ENCODE data around the gene DST. TPM values are rescaled to one million over a fixed set of nuclear protein-coding genes. Genes with fewer than 3 reads are reported as not detected.

The DST gene
- total RNA-seq, 1 experiment from 2014 or later, result 91.9 TPM

DNA sequence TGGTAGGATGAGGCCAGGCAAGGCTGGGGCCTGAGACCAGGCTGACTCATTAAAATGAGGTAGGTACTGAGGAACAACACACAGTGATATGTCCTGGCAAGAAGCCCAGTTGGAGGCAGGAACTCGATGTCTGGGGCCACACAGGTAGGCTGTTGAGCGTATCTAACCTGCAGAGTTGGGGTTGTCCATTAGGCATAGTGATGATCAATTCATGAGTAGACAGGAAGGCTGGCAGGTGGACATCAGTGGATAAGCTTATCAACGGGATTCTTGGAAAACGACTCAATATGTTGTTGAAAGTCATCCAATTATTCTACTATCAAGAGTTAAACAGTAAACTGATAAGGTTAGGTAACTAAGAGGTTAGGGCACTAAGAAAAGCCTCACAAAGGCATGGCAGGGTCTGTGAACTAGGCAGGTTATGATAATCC, 202.1 kb downstream of the DST start:
- no peaks in the 10 kb centered on the region for H3K4me1 ChIP-seq (ENCODE audit: insufficient read depth, low read length)
- H3K18ac ChIP-seq (ENCODE audit: insufficient read length, low read depth, low read length), result no peak overlapping the region
- H3K4me1 Mint-ChIP-seq, result no peaks in the 10 kb centered on the region
- peaks cover 8% of the 10 kb centered on the region for H3K9me3 ChIP-seq (ENCODE audit: control insufficient read depth, low read depth, low read length)
- no peaks in the 10 kb centered on the region for H3K27me3 Mint-ChIP-seq (ENCODE audit: low read depth)
- H2AFZ ChIP-seq (ENCODE audit: low read length), result no peak overlapping the region
- peaks cover 5 to 9% (median 5%) of the 10 kb centered on the region in 3 experiments; a peak in 5 of 7 replicates for H3K36me3 Mint-ChIP-seq (ENCODE audit: insufficient read depth in 1 of 3, low read depth in 3 of 3)
- peaks cover 15% of the 10 kb centered on the region in 2 experiments; a peak in 4 of 5 replicates for H3K9me3 Mint-ChIP-seq
- no peak overlapping the region for H3T11ph ChIP-seq (ENCODE audit: low read length)
- no peaks in the 10 kb centered on the region for H3K79me1 ChIP-seq (ENCODE audit: insufficient read depth, low read depth, low read length, poor library complexity, severe bottlenecking)
- no peak overlapping the region for H2BK15ac ChIP-seq (ENCODE audit: low read depth, low read length)
- no peak overlapping the region for H3K27ac Mint-ChIP-seq
- no peak overlapping the region for H2BK20ac ChIP-seq (ENCODE audit: low read depth, low read length, poor library complexity, severe bottlenecking)
- H3K23ac ChIP-seq (ENCODE audit: insufficient read length, low read depth, low read length), result no peak overlapping the region
- no peak overlapping the region for H4K8ac ChIP-seq (replicated peaks; ENCODE audit: insufficient read length, low read depth, low read length)
- no peak for DNase-seq
- H3K4ac ChIP-seq (ENCODE audit: low read depth, low read length), result no peak overlapping the region
- H4K91ac ChIP-seq (ENCODE audit: insufficient read length, low read depth, low read length), result no peak overlapping the region
- no peak overlapping the region for H3K14ac ChIP-seq (ENCODE audit: insufficient read depth, low read length)
- H3K27me3 ChIP-seq (ENCODE audit: insufficient read depth, low read length), result no peaks in the 10 kb centered on the region
- H3K56ac ChIP-seq (ENCODE audit: insufficient read length, low read depth, low read length), result no peak overlapping the region
- H3K27ac ChIP-seq (ENCODE audit: insufficient read length, low read depth, low read length), result no peak overlapping the region
- no peak overlapping the region for H2AK5ac ChIP-seq (ENCODE audit: insufficient read length, low read length)
- no peak overlapping the region for H3K9ac ChIP-seq (ENCODE audit: extremely low read depth, insufficient read length, low read length)
- H3K79me2 ChIP-seq (ENCODE audit: insufficient read depth, low read length), result no peaks in the 10 kb centered on the region
- no peak overlapping the region for H4K5ac ChIP-seq (ENCODE audit: insufficient read length, low read depth, low read length)
- TF ChIP-seq, protein P1, sequence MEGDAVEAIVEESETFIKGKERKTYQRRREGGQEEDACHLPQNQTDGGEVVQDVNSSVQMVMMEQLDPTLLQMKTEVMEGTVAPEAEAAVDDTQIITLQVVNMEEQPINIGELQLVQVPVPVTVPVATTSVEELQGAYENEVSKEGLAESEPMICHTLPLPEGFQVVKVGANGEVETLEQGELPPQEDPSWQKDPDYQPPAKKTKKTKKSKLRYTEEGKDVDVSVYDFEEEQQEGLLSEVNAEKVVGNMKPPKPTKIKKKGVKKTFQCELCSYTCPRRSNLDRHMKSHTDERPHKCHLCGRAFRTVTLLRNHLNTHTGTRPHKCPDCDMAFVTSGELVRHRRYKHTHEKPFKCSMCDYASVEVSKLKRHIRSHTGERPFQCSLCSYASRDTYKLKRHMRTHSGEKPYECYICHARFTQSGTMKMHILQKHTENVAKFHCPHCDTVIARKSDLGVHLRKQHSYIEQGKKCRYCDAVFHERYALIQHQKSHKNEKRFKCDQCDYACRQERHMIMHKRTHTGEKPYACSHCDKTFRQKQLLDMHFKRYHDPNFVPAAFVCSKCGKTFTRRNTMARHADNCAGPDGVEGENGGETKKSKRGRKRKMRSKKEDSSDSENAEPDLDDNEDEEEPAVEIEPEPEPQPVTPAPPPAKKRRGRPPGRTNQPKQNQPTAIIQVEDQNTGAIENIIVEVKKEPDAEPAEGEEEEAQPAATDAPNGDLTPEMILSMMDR (conservative IDR thresholded peaks at IDR 0.05), result no peak
- H3K4me2 ChIP-seq (ENCODE audit: insufficient read depth, insufficient read length, low read length), result no peak overlapping the region
- no CpG with 5 or more reads among the region's 4 CpGs for WGBS (ENCODE audit: extremely low coverage, insufficient read length, low lambda C conversion rate)
- H4K20me1 ChIP-seq (ENCODE audit: control insufficient read depth, insufficient read depth, insufficient read length), result no peaks in the 10 kb centered on the region
- no peak overlapping the region for H2BK5ac ChIP-seq (ENCODE audit: insufficient read length, low read length)
- H2BK120ac ChIP-seq (ENCODE audit: low read depth, low read length, poor library complexity, severe bottlenecking), result no peak overlapping the region
- H3K4me3 Mint-ChIP-seq, result no peak overlapping the region
- H2BK12ac ChIP-seq (ENCODE audit: insufficient read length, low read depth, low read length), result no peak overlapping the region
- no peaks in the 10 kb centered on the region for H3K23me2 ChIP-seq (ENCODE audit: insufficient read length, low read depth, low read length, poor library complexity, severe bottlenecking)
